SIG-M5 treated with dmso at 0.1 percent for 504 hours (cell line): ENCODE results near the gene CRIM1.

Experiments used
- DNase-seq: peaks from one replicate; lab custom pipeline; 2025; ENCODE audit not compliant: unreplicated experiment; lab: John Stamatoyannopoulos, UW

The CRIM1 gene

DNA sequence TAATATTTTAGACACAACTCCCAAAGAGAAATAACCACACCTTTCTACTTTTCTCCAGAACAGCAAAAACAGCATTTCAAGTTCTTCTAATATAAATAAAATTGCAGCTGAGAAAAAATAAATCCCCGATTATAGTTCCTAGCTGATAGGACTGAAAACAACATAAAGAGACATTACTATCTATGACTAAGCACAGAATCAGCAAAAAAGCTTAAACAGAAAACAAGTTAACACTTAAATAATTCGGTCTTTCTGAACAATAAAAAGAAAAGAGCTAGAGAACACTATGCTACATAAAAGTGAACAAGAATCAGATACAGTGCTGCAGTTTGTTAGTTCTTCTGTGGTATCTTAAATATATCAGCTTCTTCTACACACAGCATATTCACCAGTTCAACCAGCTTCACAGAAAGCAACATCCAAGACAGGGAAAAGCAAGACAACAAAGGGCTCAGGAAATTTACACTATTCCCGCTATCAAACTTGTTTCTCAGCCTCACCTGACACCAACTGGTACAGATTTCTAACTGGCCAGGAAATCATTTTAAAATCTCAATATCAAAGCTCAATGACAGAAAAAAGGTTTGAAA lies 213.8 kb downstream of the CRIM1 start:
- DNase-seq = no peak

DNA sequence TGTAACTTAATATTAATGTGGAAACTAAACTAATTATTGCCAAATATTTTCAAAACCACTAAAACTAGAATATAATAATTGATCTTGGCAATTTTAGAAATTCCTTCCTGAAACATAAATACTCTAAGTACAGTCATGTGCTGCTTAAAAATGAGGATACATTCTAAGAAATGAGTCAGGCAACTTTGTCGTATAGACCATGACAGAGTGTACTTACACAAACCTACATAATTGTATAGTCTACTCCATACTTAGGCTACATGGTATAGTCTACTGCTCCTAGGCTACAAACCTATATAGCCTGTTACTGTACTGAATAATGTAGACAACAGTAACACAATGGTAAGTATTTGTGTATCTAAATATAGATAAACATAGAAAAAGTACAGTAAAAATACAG lies 214.8 kb downstream of the CRIM1 start:
- no peak for DNase-seq

DNA sequence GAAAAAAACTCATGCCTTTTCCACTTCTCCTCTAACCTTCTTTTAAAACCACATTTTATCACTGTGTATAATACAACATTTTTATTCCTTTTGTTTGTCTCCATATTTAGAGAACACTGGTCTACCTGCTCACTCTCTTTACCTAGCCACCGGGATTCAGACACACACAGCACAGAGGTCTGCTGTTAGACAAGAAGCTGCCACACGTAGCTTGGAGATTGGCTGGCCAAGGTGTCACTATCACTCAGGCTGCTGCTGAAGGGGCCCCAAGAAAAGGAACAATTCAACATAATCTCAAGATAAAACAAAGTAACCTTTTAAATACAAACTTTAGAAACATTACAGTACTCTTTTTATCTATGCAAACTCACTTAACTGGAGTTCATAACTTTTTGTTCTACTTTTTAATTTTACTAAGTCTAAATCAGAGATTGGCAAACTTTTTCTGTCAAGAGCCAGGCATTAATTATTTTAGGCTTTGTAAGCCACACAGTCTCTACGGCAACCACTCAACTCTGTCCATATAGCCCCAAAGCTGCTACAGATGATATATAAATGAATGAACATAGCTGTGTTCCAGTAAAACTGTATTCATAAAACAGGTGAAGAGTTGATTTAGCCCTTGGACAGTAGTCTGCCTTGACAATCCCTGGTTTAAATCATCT lies 216.6 kb downstream of the CRIM1 start:
- DNase-seq = no peak

DNA sequence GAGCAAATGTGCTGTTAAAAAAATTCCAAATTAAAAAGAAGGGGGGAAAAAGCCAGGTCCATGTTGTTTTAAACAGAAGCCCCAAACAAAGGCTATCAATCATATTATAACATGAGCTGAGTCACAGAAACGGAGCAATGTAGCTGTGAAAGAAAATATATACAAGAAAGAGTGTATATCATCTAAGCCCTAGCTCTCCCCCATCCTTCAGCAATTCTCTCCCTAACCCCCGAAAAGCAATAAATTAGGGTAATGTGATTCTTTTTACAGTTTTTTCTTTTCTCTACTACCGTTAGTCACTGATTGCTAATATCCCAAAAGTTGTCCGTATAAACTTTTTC lies 217.1 kb downstream of the CRIM1 start:
- no peak for DNase-seq

DNA sequence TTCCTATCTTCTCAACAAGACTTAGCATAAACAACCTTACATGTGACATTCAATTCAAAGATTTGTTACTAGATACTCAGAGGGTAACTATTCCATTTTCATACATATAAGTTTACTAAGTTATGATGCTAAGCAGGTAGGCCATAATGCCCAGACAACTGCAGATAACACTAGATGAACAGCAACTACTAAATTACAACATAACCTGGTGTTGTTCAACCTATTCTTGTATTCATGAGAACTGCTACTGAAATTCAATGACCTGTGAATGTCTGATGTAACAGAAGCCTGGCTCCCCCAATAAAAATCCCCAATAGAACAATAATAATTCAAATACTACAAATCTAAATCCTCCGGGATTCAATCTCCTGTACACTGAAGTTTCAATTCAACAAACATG lies 217.6 kb downstream of the CRIM1 start:
- DNase-seq = no peak

DNA sequence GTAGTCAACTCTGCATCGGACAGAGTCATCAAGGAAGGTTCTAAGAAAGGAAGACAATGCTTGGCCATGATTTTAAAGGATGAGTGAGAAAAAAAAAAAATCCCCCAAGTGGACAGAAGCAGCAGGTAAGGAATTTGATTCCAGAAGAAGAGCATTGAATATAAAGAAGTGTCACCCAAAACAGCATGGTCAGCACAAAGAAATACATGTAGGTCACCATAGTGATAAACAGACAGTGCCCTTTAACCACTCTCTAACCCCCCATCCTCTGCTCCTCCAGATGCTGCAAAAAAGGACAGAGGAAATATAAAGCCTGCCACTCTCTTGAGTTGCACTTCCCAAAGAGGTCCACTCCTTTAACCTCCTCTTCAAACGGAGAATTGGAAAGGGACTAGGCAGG lies 219.0 kb downstream of the CRIM1 start:
- DNase-seq = no peak

DNA sequence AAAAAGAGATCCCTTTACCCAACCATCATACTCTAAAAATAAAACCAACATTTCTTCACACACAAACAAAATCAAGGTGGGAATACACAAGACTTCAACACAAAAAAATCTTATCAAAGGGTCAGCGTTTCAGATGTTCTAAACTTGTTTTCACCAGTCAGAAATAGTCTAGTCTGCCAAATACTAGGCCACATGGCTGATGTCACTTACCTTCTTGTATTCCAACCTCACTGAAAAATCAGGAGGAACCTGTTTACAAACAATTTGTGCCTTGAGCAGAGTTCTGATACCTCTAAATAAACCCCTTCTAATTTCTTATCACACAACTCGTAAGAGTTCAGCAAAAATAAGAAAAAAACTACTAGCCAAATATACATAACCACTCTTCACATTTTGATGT lies 222.3 kb downstream of the CRIM1 start:
- no peak for DNase-seq

DNA sequence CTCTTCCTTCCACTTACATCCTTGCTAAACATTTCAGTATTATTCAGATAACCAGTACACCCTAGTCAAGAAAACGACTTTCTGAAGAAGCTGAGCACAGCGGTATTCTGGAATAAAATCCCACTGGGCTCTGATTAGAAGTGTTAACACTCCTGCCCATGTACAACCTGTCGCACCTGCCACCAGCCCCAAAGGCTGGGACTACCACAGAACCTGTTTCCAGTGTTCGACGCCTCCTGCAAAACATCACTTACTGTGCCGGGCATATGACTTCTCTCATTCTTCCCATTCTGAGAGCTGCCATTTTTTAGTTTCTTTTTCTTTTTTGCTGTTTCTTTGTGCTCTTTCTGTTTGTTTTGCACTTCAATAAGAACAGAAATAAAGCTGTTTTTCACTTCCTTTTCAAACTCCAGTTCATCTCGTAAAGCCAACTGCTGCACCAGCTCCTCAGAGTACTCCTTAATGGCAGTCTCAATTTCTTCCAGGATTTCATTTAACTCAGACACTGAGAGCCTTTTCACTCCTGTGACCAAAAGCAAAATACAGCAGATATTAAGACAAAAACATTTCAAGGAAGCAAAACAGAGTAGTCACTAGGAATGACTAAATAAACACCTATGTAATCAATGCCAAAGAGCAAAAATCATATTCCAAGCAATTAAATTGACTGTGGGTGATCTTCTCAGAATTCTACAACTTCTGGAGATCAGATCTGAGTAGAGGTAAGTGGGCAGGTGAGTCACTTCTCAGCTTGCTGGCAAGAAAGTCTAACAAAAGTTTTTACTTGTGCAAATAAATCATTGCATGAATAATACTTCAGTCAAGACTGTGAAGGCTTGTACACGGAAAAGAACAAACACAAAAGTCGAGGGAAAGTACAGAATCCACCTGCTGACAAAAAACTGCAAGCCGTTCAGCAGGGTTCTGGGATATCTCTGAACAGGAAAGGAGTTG lies 223.0 kb downstream of the CRIM1 start:
- DNase-seq = peak; percentile 35

DNA sequence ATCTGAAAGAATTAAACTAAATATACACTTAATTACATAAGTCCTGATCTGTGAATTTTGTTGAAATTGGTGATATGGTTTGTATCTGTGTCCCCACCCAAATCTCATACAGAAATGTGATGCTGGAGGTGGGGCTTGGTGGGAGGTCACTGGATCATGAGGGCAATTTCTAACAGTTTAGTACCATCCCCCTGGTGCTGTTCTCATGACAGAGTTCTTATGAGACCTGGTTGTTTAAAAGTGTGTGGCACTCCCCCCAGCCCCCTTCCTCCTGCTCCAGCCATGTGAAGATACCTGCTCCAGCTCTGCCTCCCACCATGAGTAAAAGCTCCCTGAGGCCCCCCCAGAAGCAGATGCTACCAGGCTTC lies 223.7 kb downstream of the CRIM1 start:
- DNase-seq = no peak

DNA sequence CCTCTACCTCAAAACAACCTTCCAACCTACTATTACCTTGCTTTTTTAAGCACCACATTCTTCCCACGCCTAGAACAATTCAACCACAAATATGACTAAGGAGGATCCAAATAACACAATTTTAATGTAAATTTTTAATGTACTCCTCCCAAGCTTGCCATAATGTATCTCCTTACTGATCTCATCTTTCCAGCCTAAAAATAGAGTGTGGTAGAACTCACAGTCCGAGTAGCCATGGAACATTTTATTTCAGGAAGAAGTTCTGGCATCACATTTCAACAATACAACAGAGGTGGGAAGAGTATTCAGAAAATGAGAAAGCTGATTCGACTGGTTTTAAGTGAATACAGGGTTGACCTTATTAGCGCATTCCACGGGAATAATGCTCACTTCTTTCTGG lies 227.0 kb downstream of the CRIM1 start:
- no peak for DNase-seq

DNA sequence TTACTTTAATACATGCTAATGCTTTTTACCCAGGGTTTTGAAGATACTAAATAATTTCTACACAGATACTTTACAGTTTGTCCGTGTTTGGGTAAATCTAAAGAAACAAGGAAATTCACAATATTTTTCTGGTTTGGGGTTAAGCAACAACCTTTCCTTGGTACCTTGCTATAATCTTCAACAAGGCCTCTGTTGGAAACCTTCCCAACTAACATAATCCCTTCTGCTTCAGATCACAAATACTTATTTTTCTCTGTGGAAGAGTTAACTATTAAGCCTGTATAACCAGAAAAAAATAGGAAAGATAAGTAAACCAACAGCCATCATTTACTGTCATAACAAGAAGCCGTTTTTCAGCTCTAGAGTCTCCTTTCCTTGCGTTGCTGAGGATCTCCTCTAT lies 227.4 kb downstream of the CRIM1 start:
- no peak for DNase-seq

DNA sequence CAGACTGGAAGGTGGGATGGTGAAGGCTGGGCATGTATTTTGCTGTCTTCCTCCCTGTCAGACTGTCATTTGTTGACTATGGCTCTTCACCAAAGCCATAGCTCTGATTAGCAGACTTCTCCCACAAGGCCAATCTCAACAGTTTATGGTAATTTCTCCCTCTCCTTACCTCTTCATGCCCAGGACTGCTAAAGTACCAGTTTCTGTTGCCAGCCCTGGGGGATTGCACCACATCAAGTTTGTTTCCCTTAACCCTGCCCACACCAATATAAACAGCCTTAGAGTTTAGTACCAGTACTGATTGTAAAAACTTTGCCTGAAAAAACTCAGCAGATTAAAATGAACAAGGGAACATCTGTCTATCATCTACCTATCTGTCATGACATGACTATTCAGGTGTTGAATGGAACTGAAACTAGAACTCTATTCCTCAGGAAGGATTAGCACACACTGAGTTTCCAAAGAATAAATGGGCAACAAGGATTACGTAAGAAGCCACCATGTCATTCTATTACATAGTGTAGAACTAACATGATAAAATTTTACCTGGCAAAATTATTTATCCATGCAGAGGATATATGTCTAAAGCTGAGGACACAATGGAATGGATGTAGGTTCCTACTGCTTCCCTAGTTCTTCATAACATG lies 228.7 kb downstream of the CRIM1 start:
- no peak for DNase-seq

DNA sequence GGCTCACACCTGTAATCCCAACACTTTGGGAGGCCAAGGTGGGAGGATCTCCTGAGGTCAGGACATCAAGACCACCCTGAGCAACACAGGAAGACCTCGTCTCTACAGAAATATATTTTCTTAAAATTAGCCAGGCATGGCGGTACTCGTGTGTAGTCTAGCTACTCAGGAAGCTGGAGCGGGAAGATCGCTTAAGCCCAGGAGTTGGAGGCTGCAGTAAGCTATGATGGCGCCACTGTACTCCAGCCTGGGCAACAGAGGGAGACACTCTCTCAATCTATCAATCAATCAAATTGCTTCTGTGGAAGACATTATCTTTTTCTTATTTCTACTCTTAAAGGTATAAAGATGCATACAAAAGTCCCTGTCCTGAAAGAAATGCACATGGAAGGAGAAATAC lies 231.1 kb downstream of the CRIM1 start:
- no peak for DNase-seq

DNA sequence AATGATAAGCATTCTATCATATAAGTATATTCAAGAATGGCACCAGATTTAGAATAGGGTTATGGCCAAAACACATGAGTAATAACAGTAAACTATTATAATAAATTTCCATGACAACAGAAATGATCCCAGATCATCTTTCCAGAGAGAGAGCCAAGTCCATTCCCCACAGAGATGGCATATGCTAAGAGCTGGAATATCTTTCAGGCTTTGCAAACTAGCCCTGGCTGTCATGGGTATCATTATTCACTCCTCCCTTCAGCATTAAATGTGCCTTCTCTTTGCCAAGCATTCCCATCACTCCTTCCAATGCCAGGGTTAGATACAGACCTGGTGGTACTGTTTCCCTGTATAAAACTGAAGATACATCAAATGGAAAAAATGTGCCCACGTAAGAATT lies 231.5 kb downstream of the CRIM1 start:
- no peak for DNase-seq

DNA sequence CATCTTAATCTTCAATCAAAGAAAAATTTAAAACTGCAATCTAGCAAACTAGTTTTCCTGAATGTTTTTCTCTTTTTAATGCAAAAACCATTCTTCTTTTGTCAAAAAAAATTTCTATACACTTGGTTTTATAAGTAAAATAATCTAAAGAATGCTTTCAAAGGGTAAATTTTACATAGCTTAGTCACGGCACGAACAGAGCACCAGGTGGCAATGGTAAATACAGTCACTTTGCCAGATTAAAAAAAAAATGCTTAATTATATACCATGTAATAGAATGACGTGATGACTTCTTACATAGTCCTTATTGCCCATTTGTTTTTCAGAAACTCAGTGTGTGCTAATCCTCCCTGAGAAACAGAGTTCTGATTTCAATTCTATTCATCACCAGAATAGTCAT lies 232.0 kb downstream of the CRIM1 start:
- DNase-seq = no peak

DNA sequence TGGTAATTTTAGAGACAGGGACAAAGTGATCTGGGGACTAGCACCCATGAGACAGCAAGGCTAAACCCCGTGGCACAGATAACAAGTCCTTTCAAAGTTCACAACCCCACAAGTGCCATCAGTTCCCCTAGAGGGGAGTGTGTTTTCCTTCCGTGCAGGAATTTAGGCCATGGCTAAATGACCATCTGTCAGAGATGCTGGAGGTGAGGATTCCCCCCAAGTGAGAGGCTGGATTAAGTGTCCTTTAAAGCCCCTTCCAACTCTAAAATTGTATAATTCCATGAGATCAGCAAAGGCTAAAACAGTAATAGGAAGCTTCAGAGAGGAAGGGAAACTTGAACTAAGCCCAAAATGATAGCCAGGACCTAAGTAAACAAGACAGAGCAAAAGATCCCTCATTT lies 233.7 kb downstream of the CRIM1 start:
- no peak for DNase-seq

DNA sequence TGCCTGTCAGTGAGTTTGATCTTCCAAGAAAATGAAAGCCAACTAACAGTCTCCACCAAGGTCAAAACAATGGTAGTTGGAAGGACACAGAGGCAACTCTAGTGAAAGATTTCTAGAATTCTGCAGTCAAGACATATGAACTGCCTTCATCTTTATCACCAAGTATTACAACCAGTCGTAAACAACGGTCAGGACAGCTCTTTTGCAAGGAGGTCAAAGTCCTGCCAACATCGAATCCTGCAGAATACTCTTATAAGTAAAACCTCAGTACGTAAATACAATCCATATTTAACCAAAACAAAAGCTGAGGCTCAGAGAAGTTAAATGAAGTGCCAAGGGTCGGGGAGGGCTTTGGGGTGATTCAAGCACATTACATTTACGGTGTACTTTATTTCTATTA lies 239.3 kb downstream of the CRIM1 start:
- DNase-seq = no peak

DNA sequence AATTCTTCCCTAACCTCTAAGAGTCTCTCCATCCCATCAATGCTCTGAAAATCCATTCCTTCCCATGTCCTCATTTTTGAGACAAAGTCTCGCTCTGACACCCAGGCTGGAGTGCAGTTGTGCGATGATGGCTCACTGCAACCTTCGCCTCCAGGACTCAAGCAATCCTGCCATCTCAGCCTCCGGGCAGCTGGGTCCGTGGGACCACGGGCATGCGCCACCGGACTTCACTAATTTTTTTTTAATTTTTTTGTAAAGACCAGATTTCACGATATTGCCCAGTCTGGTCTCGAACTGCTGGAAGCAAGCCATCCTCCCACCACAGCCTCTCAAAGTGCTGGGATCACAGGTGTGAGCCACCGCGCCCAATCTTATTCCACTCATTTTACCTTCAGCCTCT lies 240.8 kb downstream of the CRIM1 start:
- DNase-seq = no peak

DNA sequence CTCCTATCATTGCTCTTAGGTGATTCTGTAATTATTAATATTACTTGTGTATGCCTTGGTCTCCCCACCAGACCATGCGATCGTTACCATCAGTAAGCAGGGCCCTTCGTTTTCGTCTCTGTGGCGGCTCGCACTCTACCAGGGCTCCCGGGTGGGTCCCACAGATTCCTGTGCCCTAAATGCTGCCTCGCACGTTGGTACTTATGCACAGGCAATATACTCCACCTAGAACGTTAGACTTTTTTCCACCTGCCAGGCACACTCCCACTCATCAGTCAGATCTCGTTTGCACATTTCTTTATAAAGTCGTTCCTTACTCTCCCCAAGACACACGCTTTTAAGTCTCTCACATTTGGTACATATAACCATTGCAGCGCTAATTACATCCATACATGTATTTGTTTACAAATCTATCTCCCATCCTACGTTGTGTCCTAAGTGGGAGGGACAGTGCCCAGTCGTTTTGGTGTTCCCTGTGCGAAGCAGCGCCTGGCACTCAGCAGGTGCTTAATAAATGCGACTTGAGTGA lies 241.5 kb downstream of the CRIM1 start:
- DNase-seq = no peak

DNA sequence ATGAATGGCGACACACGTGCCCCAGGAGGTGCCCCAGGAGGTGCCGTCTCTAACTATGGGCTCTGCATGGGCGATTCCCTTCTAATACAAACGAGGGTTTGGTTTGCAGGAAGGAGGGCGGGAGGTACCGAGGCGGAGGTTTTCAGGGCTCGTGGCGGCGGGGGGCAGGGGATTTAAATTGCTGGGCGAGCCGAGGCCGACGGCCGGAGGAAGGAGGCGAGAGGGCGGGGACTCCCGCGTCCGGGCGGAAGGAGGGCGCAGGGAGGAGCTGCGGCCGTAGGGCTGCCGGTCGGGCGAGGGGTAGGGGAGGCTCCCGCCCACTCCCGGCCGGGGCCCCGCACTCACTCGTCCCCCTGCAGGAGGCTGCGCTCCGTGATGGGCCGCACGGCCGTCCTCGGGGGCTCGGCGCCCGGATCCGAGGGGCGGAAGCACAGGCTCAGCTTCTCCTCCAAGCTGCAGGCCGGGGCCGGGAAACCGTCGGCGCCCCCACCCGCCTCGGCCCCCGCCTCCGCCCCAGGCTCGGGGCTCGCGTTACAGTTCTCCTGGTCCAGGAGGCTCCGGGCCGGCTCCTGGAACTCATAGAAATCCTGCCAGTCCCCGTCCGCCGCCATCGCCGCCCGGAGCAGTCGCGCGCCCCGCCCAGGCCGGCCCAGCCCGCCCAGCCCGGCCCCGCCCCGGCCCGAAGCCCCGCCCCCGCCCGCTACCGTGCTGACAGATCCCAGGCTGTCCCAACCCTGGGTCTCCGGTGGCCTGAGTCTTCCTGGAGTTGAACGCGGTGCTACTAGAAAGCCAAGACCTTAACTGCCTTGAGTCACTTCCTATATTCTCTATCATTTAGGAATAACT lies 242.2 kb downstream of the CRIM1 start, which contains the start of gene FEZ2:
Gene FEZ2, minus strand, starts transcription at position 637 of the 846 bp plus-strand sequence. Its CDS starts 26 bp downstream, at position 611.
- peak; percentile 83 for DNase-seq
